Trophoblast cell (in vitro differentiated cells and primary cell): ENCODE results near the gene WNK1.

Experiments used
- DNase-seq, 2 donors: peaks; one replicate each; pipeline ENCODE4 v3.0.0-alpha.2; 2016
- H2AFZ ChIP-seq: 2 replicates; pipeline ENCODE4 v1.6.1; 2013; ENCODE audit warnings: low read length, moderate library complexity, mild to moderate bottlenecking; ENCODE audit not compliant: insufficient read depth, poor library complexity
- H2AK5ac ChIP-seq: 2 replicates; pipeline ENCODE4 v1.6.1; 2013; ENCODE audit warnings: mild to moderate bottlenecking, low read length
- H2BK120ac ChIP-seq: 2 replicates; pipeline ENCODE4 v1.6.1; 2013; ENCODE audit warnings: low read length, mild to moderate bottlenecking, moderate library complexity; ENCODE audit not compliant: insufficient read depth, poor library complexity
- H2BK12ac ChIP-seq: 2 replicates; pipeline ENCODE4 v1.6.1; 2013; ENCODE audit warnings: mild to moderate bottlenecking, low read length, moderate library complexity
- H2BK5ac ChIP-seq: 2 replicates; pipeline ENCODE4 v1.6.1; 2013; ENCODE audit warnings: low read length, low read depth, moderate library complexity, mild to moderate bottlenecking; ENCODE audit not compliant: poor library complexity
- H3K14ac ChIP-seq: 2 replicates; pipeline ENCODE4 v1.6.1; 2013; ENCODE audit warnings: mild to moderate bottlenecking, low read length
- H3K18ac ChIP-seq: 2 replicates; pipeline ENCODE4 v1.6.1; 2013; ENCODE audit warnings: mild to moderate bottlenecking, low read length
- H3K23ac ChIP-seq: 2 replicates; pipeline ENCODE4 v1.6.1; 2013; ENCODE audit warnings: low read length
- H3K27ac ChIP-seq: 2 replicates; pipeline ENCODE4 v1.5.1; 2013; ENCODE audit warnings: low read depth, mild to moderate bottlenecking, inconsistent platforms, low read length, moderate library complexity
- H3K27me3 ChIP-seq: 2 replicates; pipeline ENCODE4 v1.6.1; 2013; ENCODE audit warnings: inconsistent platforms, mild to moderate bottlenecking, low read length, moderate library complexity; ENCODE audit not compliant: insufficient read depth
- H3K36me3 ChIP-seq, 2 experiments: 1 replicate in 1 of 2; 2 replicates in 1 of 2; pipeline ENCODE4 v1.6.1; 2013; ENCODE audit warnings: low read length in 2 of 2, mild to moderate bottlenecking in 2 of 2, moderate library complexity in 1 of 2; ENCODE audit not compliant: insufficient read depth in 2 of 2, control insufficient read depth in 1 of 2
- H3K4ac ChIP-seq: 2 replicates; pipeline ENCODE4 v1.6.1; 2013; ENCODE audit warnings: low read depth, mild to moderate bottlenecking, low read length, moderate library complexity
- H3K4me1 ChIP-seq, 2 experiments: 1 replicate in 1 of 2; 2 replicates in 1 of 2; pipeline ENCODE4 v1.6.1; 2013; ENCODE audit warnings: low read length in 2 of 2, mild to moderate bottlenecking in 2 of 2, moderate library complexity in 1 of 2; ENCODE audit not compliant: insufficient read depth in 2 of 2, control insufficient read depth in 1 of 2
- H3K4me2 ChIP-seq: 2 replicates; pipeline ENCODE4 v1.6.1; 2013; ENCODE audit warnings: inconsistent platforms, mild to moderate bottlenecking, low read length, moderate library complexity
- H3K4me3 ChIP-seq: 2 replicates; pipeline ENCODE4 v1.5.1; 2013; ENCODE audit warnings: mild to moderate bottlenecking, low read depth, low read length, inconsistent platforms
- H3K79me1 ChIP-seq: one replicate; pipeline ENCODE4 v1.6.1; 2013; ENCODE audit warnings: low read length
- H3K79me2 ChIP-seq: 2 replicates; pipeline ENCODE4 v1.6.1; 2013; ENCODE audit warnings: low read length, mild to moderate bottlenecking; ENCODE audit not compliant: control insufficient read depth, insufficient read depth, poor library complexity
- H3K9ac ChIP-seq: 2 replicates; pipeline ENCODE4 v1.6.1; 2013; ENCODE audit warnings: mild to moderate bottlenecking, low read length
- H3K9me3 ChIP-seq: 2 replicates; pipeline ENCODE4 v1.6.1; 2013; ENCODE audit warnings: low read depth, mild to moderate bottlenecking, control low read depth, inconsistent platforms, low read length; ENCODE audit not compliant: insufficient read depth
- H4K12ac ChIP-seq: 2 replicates; pipeline ENCODE4 v1.6.1; 2013; ENCODE audit warnings: low read depth, mild to moderate bottlenecking, low read length, moderate library complexity
- H4K8ac ChIP-seq: 2 replicates; pipeline ENCODE4 v1.6.1; 2013; ENCODE audit warnings: low read depth, mild to moderate bottlenecking, low read length, moderate library complexity
- H4K91ac ChIP-seq: one replicate; pipeline ENCODE4 v1.6.1; 2013; ENCODE audit warnings: low read depth, mild to moderate bottlenecking, low read length, moderate library complexity
- WGBS: extraction: QIAGEN DNeasy Blood & Tissue Kit; methylation state at CpG from one replicate; pipeline ENCODE4 v1.1.7; 2013; ENCODE audit warnings: missing lambda C conversion rate; ENCODE audit not compliant: insufficient read length, insufficient coverage; ENCODE audit errors: extremely low coverage; 5-methylcytosine and 5-hydroxymethylcytosine counted together

The WNK1 gene

GRCh38 chr12:916240-916639 is 163.9 kb downstream of the WNK1 start:
- DNase-seq, result no peak
- Histone ChIP-seq H3K23ac (no peak overlapping the region), H3K27ac (no peak overlapping the region), H3K4me3 (no peak overlapping the region), H3K9me3 (no peaks in the 10 kb centered on the region), H3K4me1 (peaks cover 0 to 3% of the 10 kb centered on the region in 2 experiments), H2AFZ (no peak overlapping the region), H2AK5ac (no peak overlapping the region), H4K8ac (no peak overlapping the region), H2BK5ac (no peak overlapping the region), H3K36me3 (peaks cover 42 to 52% of the 10 kb centered on the region in 2 experiments), H3K79me2 (no peaks in the 10 kb centered on the region), H3K4ac (no peak overlapping the region), H4K91ac (no peak overlapping the region), H4K12ac (no peak overlapping the region), H2BK12ac (no peak overlapping the region), H2BK120ac (no peak overlapping the region), H3K9ac (no peak overlapping the region), H3K79me1 (no peaks in the 10 kb centered on the region), H3K4me2 (no peak overlapping the region), H3K27me3 (no peaks in the 10 kb centered on the region), H3K14ac (no peak overlapping the region), H3K18ac (no peak overlapping the region)
- no CpG with 5 or more reads among the region's 27 CpGs for WGBS

GRCh38 chr12:916712-917445 is 164.5 kb downstream of the WNK1 start:
- no peak overlapping the region for H3K4me3 ChIP-seq
- no peak overlapping the region for H2AK5ac ChIP-seq
- H4K8ac ChIP-seq, result no peak overlapping the region
- peaks cover 0 to 3% of the 10 kb centered on the region in 2 experiments for H3K4me1 ChIP-seq
- no CpG with 5 or more reads among the region's 23 CpGs for WGBS
- H3K4me2 ChIP-seq, result no peak overlapping the region
- no peak overlapping the region for H4K91ac ChIP-seq
- no peak overlapping the region for H3K23ac ChIP-seq
- no peak overlapping the region for H2BK5ac ChIP-seq
- H3K79me1 ChIP-seq, result no peaks in the 10 kb centered on the region
- H3K79me2 ChIP-seq, result no peaks in the 10 kb centered on the region
- peaks cover 39 to 49% of the 10 kb centered on the region in 2 experiments for H3K36me3 ChIP-seq
- no peak for DNase-seq
- H2BK12ac ChIP-seq, result no peak overlapping the region
- no peak overlapping the region for H3K18ac ChIP-seq
- H3K27ac ChIP-seq, result no peak overlapping the region
- no peak overlapping the region for H3K9ac ChIP-seq
- H3K9me3 ChIP-seq, result no peaks in the 10 kb centered on the region
- no peak overlapping the region for H4K12ac ChIP-seq
- no peaks in the 10 kb centered on the region for H3K27me3 ChIP-seq
- H3K14ac ChIP-seq, result no peak overlapping the region
- H2AFZ ChIP-seq, result no peak overlapping the region
- no peak overlapping the region for H3K4ac ChIP-seq
- H2BK120ac ChIP-seq, result no peak overlapping the region

- Histone ChIP-seq H3K4me2 (no peak overlapping the region), H4K12ac (no peak overlapping the region), H3K4me1 (no peaks in the 10 kb centered on the region), H3K36me3 (peaks cover 32 to 34% of the 10 kb centered on the region in 2 experiments), H3K79me1 (no peaks in the 10 kb centered on the region), H2AK5ac (no peak overlapping the region), H3K14ac (no peak overlapping the region), H4K91ac (no peak overlapping the region), H3K4me3 (no peak overlapping the region), H3K18ac (no peak overlapping the region), H2BK120ac (no peak overlapping the region), H3K9ac (no peak overlapping the region), H2AFZ (no peak overlapping the region), H3K23ac (no peak overlapping the region), H2BK12ac (no peak overlapping the region), H3K4ac (no peak overlapping the region), H3K27me3 (no peaks in the 10 kb centered on the region), H3K27ac (no peak overlapping the region), H4K8ac (no peak overlapping the region), H3K9me3 (no peaks in the 10 kb centered on the region), H3K79me2 (no peaks in the 10 kb centered on the region), H2BK5ac (no peak overlapping the region)
- WGBS, result no CpG with 5 or more reads among the region's 1 CpG
- DNase-seq, result no peak
Observed at GRCh38 chr12:920676-921075, 168.3 kb downstream of the WNK1 start.

DNA sequence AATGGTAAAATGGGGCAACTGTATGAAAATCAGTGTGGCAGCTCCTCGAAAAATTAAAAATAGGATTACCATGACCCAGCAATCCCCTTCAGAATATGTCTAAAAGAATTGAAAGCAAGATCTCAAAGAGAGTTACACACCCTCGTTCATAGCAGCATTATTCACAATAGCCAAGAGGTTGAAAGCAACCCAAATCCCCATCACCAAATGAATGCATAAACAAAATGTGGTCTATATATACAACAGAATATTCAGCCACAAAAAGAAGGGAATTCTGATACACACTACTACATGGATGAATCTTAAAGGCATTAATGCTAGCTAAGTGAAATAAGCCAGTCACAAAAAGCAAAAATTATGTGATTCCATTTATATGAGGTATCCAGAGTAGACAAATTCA is 169.9 kb downstream of the WNK1 start:
- no peak overlapping the region for H3K23ac ChIP-seq
- no peak overlapping the region for H2BK12ac ChIP-seq
- H3K4me2 ChIP-seq, result no peak overlapping the region
- H3K9ac ChIP-seq, result no peak overlapping the region
- no peak overlapping the region for H2AFZ ChIP-seq
- no peak overlapping the region for H4K8ac ChIP-seq
- no peaks in the 10 kb centered on the region for H3K27me3 ChIP-seq
- H2BK5ac ChIP-seq, result no peak overlapping the region
- H3K36me3 ChIP-seq, result peaks cover 28 to 33% of the 10 kb centered on the region in 2 experiments
- no peak overlapping the region for H3K4ac ChIP-seq
- no peak overlapping the region for H2AK5ac ChIP-seq
- no peak overlapping the region for H2BK120ac ChIP-seq
- H3K27ac ChIP-seq, result no peak overlapping the region
- no peaks in the 10 kb centered on the region for H3K9me3 ChIP-seq
- no peaks in the 10 kb centered on the region for H3K79me1 ChIP-seq
- DNase-seq, result no peak
- H3K4me3 ChIP-seq, result no peak overlapping the region
- no peaks in the 10 kb centered on the region for H3K79me2 ChIP-seq
- H3K14ac ChIP-seq, result no peak overlapping the region
- H4K12ac ChIP-seq, result no peak overlapping the region
- H3K18ac ChIP-seq, result no peak overlapping the region
- H3K4me1 ChIP-seq, result no peaks in the 10 kb centered on the region
- H4K91ac ChIP-seq, result no peak overlapping the region
- no CpG with 5 or more reads among the region's 2 CpGs for WGBS
